ENCODE measurements around the gene SMCR8.

DNA sequence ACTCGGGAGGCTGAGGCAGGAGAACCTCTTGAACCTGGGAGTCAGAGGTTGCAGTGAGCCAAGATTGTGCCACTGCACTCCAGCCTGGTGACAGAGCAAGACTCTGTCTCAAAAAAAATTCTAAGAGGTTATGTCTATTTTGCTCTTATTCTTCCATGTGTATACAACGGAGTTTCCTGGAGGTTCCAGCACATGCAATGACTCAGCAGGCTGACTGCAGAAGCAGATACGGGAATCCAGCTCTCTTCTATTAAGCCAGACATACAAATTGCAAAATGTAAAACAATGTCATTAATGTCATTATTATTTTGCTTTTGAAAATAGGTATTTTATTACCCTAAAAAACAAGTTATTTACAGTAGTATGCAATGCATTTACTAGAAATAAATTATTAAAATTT is 36.2 kb upstream of the SMCR8 start:
- no peak for TF ChIP-seq POLR2A (IDR thresholded peaks at IDR 0.05)
- TF ChIP-seq, protein P1, sequence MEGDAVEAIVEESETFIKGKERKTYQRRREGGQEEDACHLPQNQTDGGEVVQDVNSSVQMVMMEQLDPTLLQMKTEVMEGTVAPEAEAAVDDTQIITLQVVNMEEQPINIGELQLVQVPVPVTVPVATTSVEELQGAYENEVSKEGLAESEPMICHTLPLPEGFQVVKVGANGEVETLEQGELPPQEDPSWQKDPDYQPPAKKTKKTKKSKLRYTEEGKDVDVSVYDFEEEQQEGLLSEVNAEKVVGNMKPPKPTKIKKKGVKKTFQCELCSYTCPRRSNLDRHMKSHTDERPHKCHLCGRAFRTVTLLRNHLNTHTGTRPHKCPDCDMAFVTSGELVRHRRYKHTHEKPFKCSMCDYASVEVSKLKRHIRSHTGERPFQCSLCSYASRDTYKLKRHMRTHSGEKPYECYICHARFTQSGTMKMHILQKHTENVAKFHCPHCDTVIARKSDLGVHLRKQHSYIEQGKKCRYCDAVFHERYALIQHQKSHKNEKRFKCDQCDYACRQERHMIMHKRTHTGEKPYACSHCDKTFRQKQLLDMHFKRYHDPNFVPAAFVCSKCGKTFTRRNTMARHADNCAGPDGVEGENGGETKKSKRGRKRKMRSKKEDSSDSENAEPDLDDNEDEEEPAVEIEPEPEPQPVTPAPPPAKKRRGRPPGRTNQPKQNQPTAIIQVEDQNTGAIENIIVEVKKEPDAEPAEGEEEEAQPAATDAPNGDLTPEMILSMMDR (IDR thresholded peaks at IDR 0.05): no peak

All from body of pancreas (tissue), 4 donors.